GM06990 (cell line): ENCODE data around the gene LIN28B.

Experiments used
- DNase-seq: peaks from one replicate; pipeline ENCODE4 v3.0.0-alpha.2; 2011; ENCODE audit not compliant: insufficient read length; ENCODE audit errors: extremely low read depth
- H3K27me3 ChIP-seq: replicated peaks from 2 replicates; pipeline ENCODE4 v1.6.0; 2011; ENCODE audit warnings: low read length; ENCODE audit not compliant: control insufficient read depth, insufficient read depth
- H3K36me3 ChIP-seq: 2 replicates; pipeline ENCODE4 v1.5.1; 2011; ENCODE audit warnings: low read length; ENCODE audit not compliant: control insufficient read depth, insufficient read depth
- H3K4me3 ChIP-seq: replicated peaks from 2 replicates; pipeline ENCODE4 v1.5.1; 2011; ENCODE audit warnings: low read depth, mild to moderate bottlenecking, control low read depth, low read length
- CTCF ChIP-seq: IDR thresholded peaks from 2 replicates; pipeline ENCODE4 v1.5.1; 2011; ENCODE audit warnings: low read length, control low read depth, mild to moderate bottlenecking, inconsistent platforms; ENCODE audit not compliant: insufficient read depth, poor library complexity, severe bottlenecking

LIN28B gene

DNA sequence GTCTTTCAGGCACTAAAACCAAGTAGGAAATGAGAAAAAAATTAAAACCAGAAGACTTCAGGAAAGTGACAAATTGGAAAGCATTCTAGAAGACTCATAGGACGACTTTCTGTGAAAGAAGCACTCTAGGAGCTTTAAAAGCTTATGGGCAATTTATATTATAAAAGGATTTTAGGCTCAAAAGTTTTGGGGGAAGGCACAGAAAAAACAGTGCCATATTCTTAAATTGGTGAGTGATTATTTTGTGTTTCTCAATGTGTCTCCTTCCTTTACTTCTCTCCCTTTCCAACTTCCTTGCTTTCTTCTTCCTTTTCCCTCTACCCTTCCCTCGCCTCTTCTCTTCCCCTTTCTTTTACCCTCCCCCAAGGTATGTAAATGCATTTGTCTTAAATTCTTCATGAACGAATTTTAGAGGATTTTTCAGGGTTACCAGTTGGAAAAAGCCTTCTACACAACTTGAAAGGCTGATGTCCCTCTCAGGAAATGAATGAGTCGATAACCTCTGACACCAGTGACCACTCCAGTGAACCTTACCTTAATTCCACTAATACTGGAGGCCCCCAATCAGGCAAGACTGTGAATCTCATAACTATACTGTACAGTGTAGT is 2.6 kb upstream of the LIN28B start:
- DNase-seq = no peak
- Histone ChIP-seq H3K36me3 (no peaks in the 10 kb centered on the region), H3K27me3 (no peaks in the 10 kb centered on the region; the same call in none of the 2 replicates), H3K4me3 (no peak overlapping the region)
- TF ChIP-seq CTCF = no peak

DNA sequence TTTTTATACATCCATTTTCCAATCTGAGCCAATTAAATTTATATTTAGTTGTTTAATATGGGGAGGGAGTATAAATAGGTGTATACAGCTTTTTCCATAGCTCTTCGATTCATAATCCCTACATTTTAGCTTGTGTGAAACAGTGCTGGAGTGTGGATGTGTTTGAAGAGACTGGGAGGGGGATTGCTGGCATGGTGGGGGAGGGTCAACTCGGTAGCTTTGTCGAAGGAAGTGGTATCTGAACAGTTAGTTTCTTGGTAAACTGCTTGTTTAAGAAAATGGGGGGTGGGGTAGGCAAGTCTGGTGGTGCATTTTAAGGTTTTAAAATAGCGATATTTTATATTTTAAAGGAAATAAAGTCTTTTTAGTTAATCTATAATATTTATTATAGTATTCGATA is 1.4 kb upstream of the LIN28B start:
- H3K36me3 ChIP-seq = no peaks in the 10 kb centered on the region
- H3K4me3 ChIP-seq = no peak overlapping the region
- no peak for TF ChIP-seq CTCF
- no peaks in the 10 kb centered on the region; the same call in none of the 2 replicates for H3K27me3 ChIP-seq
- no peak for DNase-seq

GRCh38 chr6:104955927-104956730 is 778 bp upstream of the LIN28B start:
- Histone ChIP-seq H3K4me3 (no peak overlapping the region), H3K27me3 (no peaks in the 10 kb centered on the region; the same call in none of the 2 replicates), H3K36me3 (no peaks in the 10 kb centered on the region)
- no peak for DNase-seq
- no peak for TF ChIP-seq CTCF

DNA sequence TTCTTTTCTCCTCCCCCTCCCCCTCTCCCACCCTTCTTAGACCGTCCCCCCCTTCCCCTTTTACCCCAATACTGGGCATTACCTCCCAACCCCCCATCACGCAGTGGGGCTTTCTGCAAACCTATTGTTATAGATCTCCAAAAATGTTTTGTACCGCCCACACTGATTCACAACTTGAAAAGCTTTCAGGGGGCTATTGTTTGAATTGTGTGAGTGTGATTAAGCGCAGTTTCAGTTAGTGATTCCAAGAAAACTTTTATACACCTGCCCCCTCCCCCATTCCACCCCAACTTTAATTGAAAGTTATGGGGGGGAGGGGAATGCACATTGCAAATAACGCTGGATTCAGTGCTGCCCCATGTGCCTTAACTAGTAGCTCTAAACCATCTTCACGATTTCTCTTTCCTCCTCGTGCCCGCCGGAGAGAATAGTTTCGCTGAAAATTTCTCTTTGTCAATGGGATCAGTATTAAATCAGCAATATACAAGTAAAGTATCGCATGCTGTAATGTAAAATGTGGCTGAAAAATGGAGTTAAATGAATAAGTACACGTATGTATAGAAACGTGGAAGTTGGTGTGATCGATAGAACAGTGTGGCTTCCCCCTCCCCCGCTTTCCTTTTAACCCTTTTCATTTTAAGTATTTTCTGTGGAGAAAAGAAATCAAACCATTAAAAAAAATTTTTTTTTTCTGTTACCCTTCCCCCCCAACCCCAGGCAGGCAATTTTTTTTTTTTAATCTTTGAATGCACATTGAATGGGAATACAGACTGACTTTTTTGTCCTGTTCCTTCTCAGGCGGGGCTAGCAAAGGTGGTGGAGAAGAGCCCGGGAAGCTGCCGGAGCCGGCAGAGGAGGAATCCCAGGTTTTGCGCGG is 632 bp downstream of the LIN28B start:
- no peaks in the 10 kb centered on the region for H3K36me3 ChIP-seq
- TF ChIP-seq CTCF = no peak
- H3K4me3 ChIP-seq = no peak overlapping the region
- no peaks in the 10 kb centered on the region; the same call in none of the 2 replicates for H3K27me3 ChIP-seq
- DNase-seq = no peak

DNA sequence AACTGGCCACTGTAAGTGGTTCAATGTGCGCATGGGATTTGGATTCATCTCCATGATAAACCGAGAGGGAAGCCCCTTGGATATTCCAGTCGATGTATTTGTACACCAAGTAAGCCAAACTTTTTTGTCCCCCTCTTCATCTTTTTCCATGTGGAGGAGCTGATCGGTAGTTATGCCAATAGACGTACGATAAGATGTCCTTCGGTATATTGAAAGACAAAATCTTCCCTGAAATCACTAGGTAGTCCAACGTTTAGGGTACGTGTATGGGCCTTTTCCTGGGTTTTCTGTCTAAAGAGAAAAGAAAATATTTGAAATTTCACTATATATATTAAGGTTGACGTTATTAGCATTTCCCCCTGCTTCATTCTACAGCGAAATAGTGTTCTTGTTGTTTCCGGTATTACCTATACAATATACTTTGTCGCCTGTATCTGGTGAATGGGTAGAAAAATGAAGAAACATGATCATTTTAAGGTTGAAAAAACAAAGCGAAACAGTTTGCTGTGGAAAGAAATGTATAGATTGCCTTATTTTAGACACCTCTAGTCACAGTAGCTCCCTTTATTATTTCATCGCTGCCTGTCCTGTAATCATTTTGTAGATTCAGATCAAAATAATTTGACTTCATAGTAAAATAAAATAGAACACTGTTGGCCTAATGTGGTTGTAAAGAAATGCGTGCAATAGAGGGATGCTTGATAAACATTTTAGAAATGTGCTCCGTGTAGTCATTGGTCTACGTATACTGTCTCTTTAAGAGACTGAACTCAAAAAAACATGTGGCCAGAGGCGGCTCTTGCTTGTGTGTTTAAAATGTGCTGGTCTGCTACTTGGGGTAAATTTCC is 1.5 kb downstream of the LIN28B start:
- no peak overlapping the region for H3K4me3 ChIP-seq
- no peak for DNase-seq

More for the DNA sequence above, 1.5 kb downstream of the LIN28B start:
- Histone ChIP-seq H3K27me3 (no peaks in the 10 kb centered on the region; the same call in 1 of the 2 replicates), H3K36me3 (no peaks in the 10 kb centered on the region)
- TF ChIP-seq CTCF = no peak
